HepG2 (cell line): Measurements from ENCODE around the gene CREG2. TPM values are rescaled to one million over a fixed set of nuclear protein-coding genes. Genes with fewer than 3 reads are reported as not detected.

ENCODE experiments used
- BORCS8-MEF2B ChIP-seq: sonication (generic); formaldehyde crosslinking; IDR thresholded peaks from 2 replicates; pipeline ENCODE4 v1.8.0; 2022; ENCODE audit warnings: mild to moderate bottlenecking, missing genetic modification reagents
- CREM ChIP-seq, 2 experiments: sonication (generic) in 1 of 2; formaldehyde crosslinking in 1 of 2; IDR thresholded peaks; 2 replicates each; pipeline versions ENCODE4 v1.4.0 to v1.6.1; 2016 to 2020; ENCODE audit warnings: antibody characterized with exemption in 1 of 2, mild to moderate bottlenecking in 1 of 2, missing genetic modification reagents in 1 of 2
- DBP ChIP-seq: sonication (generic); formaldehyde crosslinking; IDR thresholded peaks from 2 replicates; pipeline ENCODE4 v1.4.0; 2020; ENCODE audit warnings: missing genetic modification reagents; ENCODE audit errors: not compliant biosample characterization
- ELF3 ChIP-seq: IDR thresholded peaks from 2 replicates; pipeline ENCODE4 v1.6.1; 2016; ENCODE audit warnings: missing genetic modification reagents, missing compliant biosample characterization
- HOXA7 ChIP-seq: sonication (generic); formaldehyde crosslinking; IDR thresholded peaks from 2 replicates; pipeline ENCODE4 v1.8.1; 2022; ENCODE audit warnings: mild to moderate bottlenecking, missing genetic modification reagents, moderate library complexity
- KAT7 ChIP-seq: IDR thresholded peaks from 2 replicates; pipeline ENCODE4 v1.6.1; 2018; ENCODE audit warnings: borderline replicate concordance, missing compliant biosample characterization
- KDM5A ChIP-seq: fragments of 200-600 bp; sonication (generic); IDR thresholded peaks from 2 replicates; pipeline ENCODE4 v1.7.0; 2018; ENCODE audit warnings: antibody characterized with exemption, mild to moderate bottlenecking, low read length, borderline replicate concordance
- KMT2A ChIP-seq: sonication (generic); formaldehyde crosslinking; IDR thresholded peaks from 2 replicates; pipeline ENCODE4 v1.4.0; 2020; ENCODE audit warnings: missing genetic modification reagents
- MAZ ChIP-seq, 2 experiments: sonication (generic) in 1 of 2; formaldehyde crosslinking in 1 of 2; IDR thresholded peaks; 2 replicates each; pipeline versions ENCODE4 v1.5.0 to v1.6.1; 2012 to 2020; ENCODE audit warnings: low read depth in 2 of 2, mild to moderate bottlenecking in 2 of 2, borderline replicate concordance in 1 of 2, improper control_type of control experiment in 1 of 2, low read length in 1 of 2, missing genetic modification reagents in 1 of 2, moderate library complexity in 1 of 2
- MXI1 ChIP-seq: IDR thresholded peaks from 3 replicates; pipeline ENCODE4 v1.6.1; 2012; ENCODE audit warnings: low read depth, low read length, inconsistent platforms, borderline replicate concordance
- RBFOX2 ChIP-seq: fragments of 200-400 bp; formaldehyde crosslinking; IDR thresholded peaks from 2 replicates; pipeline ENCODE4 v1.6.1; 2017; ENCODE audit warnings: low read depth, mild to moderate bottlenecking, low read length
- SMAD9 ChIP-seq: sonication (generic); formaldehyde crosslinking; IDR thresholded peaks from 2 replicates; pipeline ENCODE4 v1.5.1; 2020; ENCODE audit warnings: mild to moderate bottlenecking, missing genetic modification reagents
- SOX6 ChIP-seq, 2 experiments: fragments of 450-650 bp in 1 of 2; sonication (generic) in 1 of 2; formaldehyde crosslinking in 1 of 2; IDR thresholded peaks; 2 replicates each; pipeline versions ENCODE4 v1.4.0 to v1.6.1; 2017 to 2020; ENCODE audit warnings: antibody characterized with exemption in 1 of 2, mild to moderate bottlenecking in 1 of 2, missing genetic modification reagents in 1 of 2
- TCF12 ChIP-seq, 2 experiments: fragments of 450-650 bp in 1 of 2; sonication (generic) in 1 of 2; formaldehyde crosslinking in 1 of 2; IDR thresholded peaks; 2 replicates each; pipeline versions ENCODE4 v1.6.1 to v1.8.0; 2017 to 2022; ENCODE audit warnings: antibody characterized with exemption in 1 of 2, mild to moderate bottlenecking in 1 of 2, missing genetic modification reagents in 1 of 2, moderate library complexity in 1 of 2
- ZBTB38 ChIP-seq: sonication (generic); formaldehyde crosslinking; IDR thresholded peaks from 2 replicates; pipeline ENCODE4 v1.5.1; 2020; ENCODE audit warnings: mild to moderate bottlenecking, missing genetic modification reagents
- ZNF280D ChIP-seq: sonication (generic); formaldehyde crosslinking; IDR thresholded peaks from 2 replicates; pipeline ENCODE4 v1.5.1; 2020; ENCODE audit warnings: mild to moderate bottlenecking, missing genetic modification reagents
- ZNF513 ChIP-seq: sonication (generic); formaldehyde crosslinking; conservative IDR thresholded peaks from 2 replicates; pipeline ENCODE4 v1.5.0; 2020; ENCODE audit warnings: missing genetic modification reagents
- ZNF792 ChIP-seq: IDR thresholded peaks from 2 replicates; pipeline ENCODE4 v1.6.1; 2016
- polyA plus RNA-seq, 8 experiments: library from polyadenylated mRNA; depleted of rRNA in 3 of 8; stranded (reverse) in 7 of 8; unstranded in 1 of 8; fragments of >200 nt; fragmentation: Illumina TruSeq in 4 of 8; extraction: Trizol in 4 of 8; gene quantifications; 2 replicates each; pipeline versions ENCODE4 v1.2.1 to v1.2.3, GENCODE V29; 2011 to 2016; ENCODE audit warnings: low read depth in 4 of 8, missing spikeins in 1 of 8, mixed read lengths in 1 of 8; ENCODE audit not compliant: insufficient read depth in 1 of 8
- total RNA-seq, 5 experiments: library from RNA; depleted of rRNA; stranded (reverse); fragments of >200 nt; fragmentation: Illumina TruSeq; extraction: Trizol; gene quantifications; 2 replicates each; pipeline ENCODE4 v1.2.3, GENCODE V29; 2016; ENCODE audit warnings: low read depth in 1 of 5
- TF ChIP-seq, protein P1 (sequence below): sonication (generic); formaldehyde crosslinking; IDR thresholded peaks from 2 replicates; pipeline ENCODE4 v1.8.0; 2023; ENCODE audit warnings: mild to moderate bottlenecking, missing genetic modification reagents
- TF ChIP-seq, protein P2 (sequence below): sonication (generic); formaldehyde crosslinking; IDR thresholded peaks from 2 replicates; pipeline ENCODE4 v1.4.0; 2020; ENCODE audit warnings: missing genetic modification reagents, borderline replicate concordance

Gene CREG2
- total and polyA plus RNA-seq, 2 of the 13 experiments (the other 11 are each of a cell fraction or from before 2014, with no cell fraction given), result 0.18 to 0.26 TPM

DNA sequence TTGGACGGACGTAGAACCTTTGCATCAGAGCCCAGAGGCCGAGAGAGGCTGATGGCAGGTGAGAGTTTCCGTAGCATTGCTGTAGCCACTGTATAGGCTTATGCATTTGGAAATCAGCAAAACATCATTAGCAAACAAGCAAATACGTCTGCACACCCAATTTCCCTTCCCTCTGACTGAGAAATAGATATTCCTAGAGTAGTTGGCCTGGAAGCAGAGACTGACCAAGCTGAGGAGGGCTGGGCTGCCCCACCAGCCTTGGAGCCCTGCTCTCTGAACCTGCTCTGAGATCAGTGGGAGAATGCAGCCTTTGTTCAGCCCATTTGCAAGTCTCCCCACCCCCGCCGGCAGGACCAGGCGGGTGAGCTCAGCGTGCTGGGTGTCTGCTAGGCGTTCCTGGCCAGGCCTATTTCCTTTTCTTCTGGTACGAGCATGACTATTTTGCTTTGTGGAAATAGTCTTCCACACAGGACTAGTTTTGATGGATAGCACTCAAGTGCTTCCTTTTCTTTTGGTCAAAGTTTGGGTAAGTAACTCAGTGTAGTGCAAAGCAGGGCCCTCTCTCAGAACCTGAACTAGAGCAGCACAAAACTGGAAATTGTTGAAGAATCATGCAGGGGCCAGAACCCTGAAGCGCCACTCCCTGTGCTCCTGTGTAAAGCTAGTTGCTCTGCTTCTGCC lies 56.9 kb downstream of the CREG2 start (continued):
- TF ChIP-seq, protein P1, sequence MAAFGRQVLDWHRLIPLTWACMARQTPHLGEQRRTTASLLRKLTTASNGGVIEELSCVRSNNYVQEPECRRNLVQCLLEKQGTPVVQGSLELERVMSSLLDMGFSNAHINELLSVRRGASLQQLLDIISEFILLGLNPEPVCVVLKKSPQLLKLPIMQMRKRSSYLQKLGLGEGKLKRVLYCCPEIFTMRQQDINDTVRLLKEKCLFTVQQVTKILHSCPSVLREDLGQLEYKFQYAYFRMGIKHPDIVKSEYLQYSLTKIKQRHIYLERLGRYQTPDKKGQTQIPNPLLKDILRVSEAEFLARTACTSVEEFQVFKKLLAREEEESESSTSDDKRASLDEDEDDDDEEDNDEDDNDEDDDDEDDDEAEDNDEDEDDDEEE (CRISPR knock-in tag), result no peak
- TF ChIP-seq KDM5A (no peak), ELF3 (peak; percentile 90), TCF12 (IDR thresholded peaks at IDR 0.05) (no peak), TCF12 (CRISPR knock-in tag; IDR thresholded peaks at IDR 0.05) (no peak), ZNF513 (CRISPR knock-in tag) (no peak), ZNF280D (CRISPR knock-in tag) (0 out of 2 replicates have a peak, but pooled peaks have one; percentile 53), RBFOX2 (peak; percentile 49), DBP (CRISPR knock-in tag) (no peak), SMAD9 (no peak), SOX6 (IDR thresholded peaks at IDR 0.05) (no peak), SOX6 (CRISPR knock-in tag; IDR thresholded peaks at IDR 0.05) (peak; percentile 91), BORCS8-MEF2B (peak; percentile 66; the same call in 1 of the 2 replicates), KMT2A (CRISPR knock-in tag) (peak; percentile 83; the same call in 1 of the 2 replicates), KAT7 (CRISPR knock-in tag) (peak; percentile 66; the same call in 1 of the 2 replicates), MAZ (IDR thresholded peaks at IDR 0.05; ENCODE audit: borderline replicate concordance, low read depth, low read length) (no peak), MAZ (CRISPR knock-in tag; IDR thresholded peaks at IDR 0.05; ENCODE audit: low read depth) (peak; percentile 48; the same call in 1 of the 2 replicates), CREM (IDR thresholded peaks at IDR 0.05) (peak; percentile 60; the same call in 1 of the 2 replicates), CREM (CRISPR knock-in tag; IDR thresholded peaks at IDR 0.05) (no peak), MXI1 (0 out of 3 replicates have a peak, but pooled peaks have one; percentile 45), ZNF792 (CRISPR knock-in tag) (peak; percentile 91), HOXA7 (no peak), ZBTB38 (CRISPR knock-in tag) (peak; percentile 71)
- TF ChIP-seq, protein P2, sequence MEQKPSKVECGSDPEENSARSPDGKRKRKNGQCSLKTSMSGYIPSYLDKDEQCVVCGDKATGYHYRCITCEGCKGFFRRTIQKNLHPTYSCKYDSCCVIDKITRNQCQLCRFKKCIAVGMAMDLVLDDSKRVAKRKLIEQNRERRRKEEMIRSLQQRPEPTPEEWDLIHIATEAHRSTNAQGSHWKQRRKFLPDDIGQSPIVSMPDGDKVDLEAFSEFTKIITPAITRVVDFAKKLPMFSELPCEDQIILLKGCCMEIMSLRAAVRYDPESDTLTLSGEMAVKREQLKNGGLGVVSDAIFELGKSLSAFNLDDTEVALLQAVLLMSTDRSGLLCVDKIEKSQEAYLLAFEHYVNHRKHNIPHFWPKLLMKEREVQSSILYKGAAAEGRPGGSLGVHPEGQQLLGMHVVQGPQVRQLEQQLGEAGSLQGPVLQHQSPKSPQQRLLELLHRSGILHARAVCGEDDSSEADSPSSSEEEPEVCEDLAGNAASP (CRISPR knock-in tag), result peak; percentile 39; the same call in 1 of the 2 replicates
